Measurements from ENCODE around the gene GPR119.
"Not testable (repeated sequence)": the region's sequence is repeated elsewhere in the genome, so short reads cannot be mapped to it uniquely, and the experiment has no call there.

GPR119 gene

GRCh38 chrX:130339408-130340222 lies 45.9 kb downstream of the GPR119 start, which contains the start of gene SLC25A14:
SLC25A14 (plus strand) TSS chrX:130339919; CDS start chrX:130340279, 360 bp downstream.
- peak in 56 of 58 donors; percentile 2 to 73 (median 34) for DNase-seq

- DNase-seq = not testable (repeated sequence)
Measured at GRCh38 chrX:130338869-130339268, 46.6 kb downstream of the GPR119 start.

- DNase-seq = no peak
Measured at GRCh38 chrX:130336531-130336930, 48.9 kb downstream of the GPR119 start.
